ENCODE measurements around the gene KIF9. TPM values are rescaled to one million over a fixed set of nuclear protein-coding genes. Genes with fewer than 3 reads are reported as not detected.

Gene KIF9
- total RNA-seq, 4 donors from 2014 or later = 1.1 to 9.2 (median 7.5) TPM

- TF ChIP-seq POLR2A (IDR thresholded peaks at IDR 0.05) (no peak), CTCF (IDR thresholded peaks at IDR 0.05) (no peak)
- Histone ChIP-seq H3K4me1 (peaks cover 20 to 40% (median 22%) of the 10 kb centered on the region in 3 donors), H3K4me3 (no peak overlapping the region), H3K27me3 (no peaks in the 10 kb centered on the region), H3K36me3 (no peaks in the 10 kb centered on the region), H3K9me3 (no peaks in the 10 kb centered on the region), H3K27ac (no peak overlapping the region)
- DNase-seq = no peak
- WGBS, 2 donors = 90 to 98% methylated on average over 5 of the region's 5 CpGs
- intact Hi-C loops (cut with DNase I) = no loop called here
Observed at GRCh38 chr3:47280519-47280918, 2.1 kb downstream of the KIF9 start.

- H3K36me3 ChIP-seq = peaks cover 0 to 10% (median 0%) of the 10 kb centered on the region in 3 donors
- intact Hi-C loops (cut with DNase I) = no loop called here
- no peak overlapping the region for H3K27ac ChIP-seq
- TF ChIP-seq CTCF (IDR thresholded peaks at IDR 0.05) = no peak
- no peak for TF ChIP-seq POLR2A (IDR thresholded peaks at IDR 0.05)
- H3K27me3 ChIP-seq = no peaks in the 10 kb centered on the region
- 85 to 88% methylated on average over 4 of the region's 4 CpGs for whole genome bisulfite sequencing, 2 donors
- H3K9me3 ChIP-seq = no peaks in the 10 kb centered on the region
- no peak for DNase-seq
- peaks cover 4 to 11% (median 8%) of the 10 kb centered on the region in 3 donors for H3K4me1 ChIP-seq
- no peak overlapping the region for H3K4me3 ChIP-seq
Observed at GRCh38 chr3:47276558-47276957, 6.0 kb downstream of the KIF9 start.

GRCh38 chr3:47274652-47275051 lies 7.9 kb downstream of the KIF9 start:
- H3K27me3 ChIP-seq = no peaks in the 10 kb centered on the region
- peaks cover 0 to 16% (median 0%) of the 10 kb centered on the region in 3 donors for H3K36me3 ChIP-seq
- H3K4me1 ChIP-seq = no peaks in the 10 kb centered on the region
- no peak for DNase-seq
- H3K9me3 ChIP-seq = no peaks in the 10 kb centered on the region
- intact Hi-C loops (cut with DNase I) = no loop called here
- no peak overlapping the region for H3K4me3 ChIP-seq
- 74 to 85% methylated on average over 2 of the region's 2 CpGs for WGBS, 2 donors
- no peak for TF ChIP-seq CTCF (IDR thresholded peaks at IDR 0.05)
- TF ChIP-seq POLR2A (IDR thresholded peaks at IDR 0.05) = no peak
- no peak overlapping the region for H3K27ac ChIP-seq

GRCh38 chr3:47273564-47273963 lies 9.0 kb downstream of the KIF9 start:
- Histone ChIP-seq H3K4me3 (no peak overlapping the region), H3K4me1 (no peaks in the 10 kb centered on the region), H3K27me3 (no peaks in the 10 kb centered on the region), H3K9me3 (no peaks in the 10 kb centered on the region), H3K36me3 (peaks cover 0 to 16% (median 0%) of the 10 kb centered on the region in 3 donors), H3K27ac (no peak overlapping the region)
- intact Hi-C loops (cut with DNase I) = no loop called here
- WGBS, 2 donors = 88 to 90% methylated on average over 2 to 5 of the region's 5 CpGs
- TF ChIP-seq POLR2A (IDR thresholded peaks at IDR 0.05) = no peak
- DNase-seq = no peak

GRCh38 chr3:47270526-47270925 lies 12.1 kb downstream of the KIF9 start:
- no peak for DNase-seq
- Histone ChIP-seq H3K27me3 (no peaks in the 10 kb centered on the region), H3K36me3 (peaks cover 0 to 16% (median 0%) of the 10 kb centered on the region in 3 donors), H3K9me3 (no peaks in the 10 kb centered on the region), H3K27ac (no peak overlapping the region), H3K4me3 (no peak overlapping the region), H3K4me1 (peaks cover 0 to 8% (median 7%) of the 10 kb centered on the region in 3 donors)
- 91 to 95% methylated on average over 4 of the region's 4 CpGs for WGBS, 2 donors
- intact Hi-C loops (cut with DNase I) = no loop called here
- TF ChIP-seq POLR2A (IDR thresholded peaks at IDR 0.05) (no peak), CTCF (IDR thresholded peaks at IDR 0.05) (no peak)

- no peak for DNase-seq
- Histone ChIP-seq H3K36me3 (peaks cover 0 to 8% (median 0%) of the 10 kb centered on the region in 3 donors), H3K9me3 (no peaks in the 10 kb centered on the region), H3K27me3 (no peaks in the 10 kb centered on the region), H3K4me1 (peaks cover 0 to 8% (median 7%) of the 10 kb centered on the region in 3 donors), H3K27ac (no peak overlapping the region), H3K4me3 (no peak overlapping the region)
- intact Hi-C loops (cut with DNase I) = no loop called here
- TF ChIP-seq POLR2A (IDR thresholded peaks at IDR 0.05) = no peak
Observed at GRCh38 chr3:47267490-47267824, 15.1 kb downstream of the KIF9 start.

All from esophagus squamous epithelium (tissue), 5 donors.